Neural cell (in vitro differentiated cells): ENCODE measurements around the gene TPST2. TPM values are rescaled to one million over a fixed set of nuclear protein-coding genes. Genes with fewer than 3 reads are reported as not detected.

ENCODE experiments used
- H2AFZ ChIP-seq: fragments of 200-600, 300-800 bp; sonication (generic), shearing (Covaris generic); 2 replicates; pipeline ENCODE4 v1.6.0; 2014; ENCODE audit warnings: low read depth, mild to moderate bottlenecking, antibody characterized with exemption, low read length, moderate library complexity
- H3F3A ChIP-seq: fragments of 200-600 bp; shearing (Covaris generic); 2 replicates; pipeline ENCODE4 v1.6.1; 2016; ENCODE audit warnings: mild to moderate bottlenecking, moderate library complexity, mixed read lengths, antibody characterized with exemption, low read length; ENCODE audit not compliant: insufficient read depth, poor library complexity, severe bottlenecking
- H3K27ac ChIP-seq: fragments of 200-600, 300-800 bp; sonication (generic), shearing (Covaris generic); 2 replicates; pipeline ENCODE4 v1.5.1; 2014; ENCODE audit warnings: mild to moderate bottlenecking, low read length, moderate library complexity
- H3K27me3 ChIP-seq: fragments of 300-800, 200-600 bp; sonication (generic), shearing (Covaris generic); 2 replicates; pipeline ENCODE4 v1.6.0; 2014; ENCODE audit warnings: mild to moderate bottlenecking, low read depth, low read length, moderate library complexity; ENCODE audit not compliant: insufficient read depth
- H3K36me3 ChIP-seq: fragments of 300-800, 200-600 bp; sonication (generic), shearing (Covaris generic); 2 replicates; pipeline ENCODE4 v1.5.1; 2014; ENCODE audit warnings: mild to moderate bottlenecking, antibody characterized with exemption, low read length, moderate library complexity; ENCODE audit not compliant: insufficient read depth
- H3K4me2 ChIP-seq: fragments of 300-800, 200-600 bp; sonication (generic), shearing (Covaris generic); 2 replicates; pipeline ENCODE4 v1.6.0; 2014; ENCODE audit warnings: mild to moderate bottlenecking, low read length
- H3K4me3 ChIP-seq: fragments of 300-800, 200-600 bp; sonication (generic), shearing (Covaris generic); 2 replicates; pipeline ENCODE4 v1.5.1; 2014; ENCODE audit warnings: mild to moderate bottlenecking, low read length, moderate library complexity
- H3K79me2 ChIP-seq: fragments of 200-600 bp; shearing (Covaris generic); replicated peaks from 2 replicates; pipeline ENCODE4 v1.6.0; 2014; ENCODE audit warnings: mild to moderate bottlenecking, low read length, moderate library complexity; ENCODE audit not compliant: insufficient read depth
- H3K9ac ChIP-seq: fragments of 300-800, 200-600 bp; sonication (generic), shearing (Covaris generic); 2 replicates; pipeline ENCODE4 v1.6.1; 2016; ENCODE audit warnings: mild to moderate bottlenecking, low read length, mixed read lengths
- H3K9me2 ChIP-seq: fragments of 200-600 bp; shearing (Covaris generic); 2 replicates; pipeline ENCODE4 v1.6.1; 2016; ENCODE audit warnings: mild to moderate bottlenecking, low read length, mixed read lengths; ENCODE audit not compliant: insufficient read depth
- H3K9me3 ChIP-seq: fragments of 200-600, 300-800 bp; sonication (generic), shearing (Covaris generic); 2 replicates; pipeline ENCODE4 v1.6.1; 2016; ENCODE audit warnings: mild to moderate bottlenecking, mixed run types, low read length, moderate library complexity, mixed read lengths
- H4K20me1 ChIP-seq: fragments of 200-600 bp; shearing (Covaris generic); 2 replicates; pipeline ENCODE4 v1.6.1; 2016; ENCODE audit warnings: mild to moderate bottlenecking, mixed run types; ENCODE audit not compliant: insufficient read depth
- CTCF ChIP-seq: fragments of 450-650 bp; IDR thresholded peaks from 2 replicates; pipeline ENCODE4 v1.5.1; 2014; ENCODE audit warnings: antibody characterized with exemption, mild to moderate bottlenecking, moderate library complexity; ENCODE audit not compliant: poor library complexity, severe bottlenecking
- EP300 ChIP-seq: fragments of 450-650 bp; conservative IDR thresholded peaks from 2 replicates; pipeline ENCODE4 v1.6.1; 2014; ENCODE audit warnings: antibody characterized with exemption, mild to moderate bottlenecking, moderate library complexity; ENCODE audit not compliant: poor library complexity, severe bottlenecking
- EZH2 ChIP-seq: fragments of 200-600, 300-800 bp; shearing (Covaris generic), sonication (generic); IDR thresholded peaks from 2 replicates; pipeline ENCODE4 v1.6.1; 2014; ENCODE audit warnings: antibody characterized with exemption, low read length, borderline replicate concordance, mild to moderate bottlenecking; ENCODE audit not compliant: insufficient read depth, poor library complexity, severe bottlenecking
- MXI1 ChIP-seq: fragments of 450-650 bp; conservative IDR thresholded peaks from 2 replicates; pipeline ENCODE4 v1.6.1; 2014; ENCODE audit warnings: antibody characterized with exemption, mild to moderate bottlenecking; ENCODE audit not compliant: poor library complexity, severe bottlenecking
- POLR2AphosphoS5 ChIP-seq: IDR thresholded peaks from 2 replicates; pipeline ENCODE4 v1.6.1; 2012
- RAD21 ChIP-seq: fragments of 450-650 bp; conservative IDR thresholded peaks from 2 replicates; pipeline ENCODE4 v1.6.1; 2014; ENCODE audit warnings: antibody characterized with exemption, mild to moderate bottlenecking, moderate library complexity
- REST ChIP-seq: IDR thresholded peaks from 2 replicates; pipeline ENCODE4 v1.6.1; 2012; ENCODE audit warnings: borderline replicate concordance
- SMC3 ChIP-seq: fragments of 450-650 bp; conservative IDR thresholded peaks from 2 replicates; pipeline ENCODE4 v1.6.1; 2014; ENCODE audit warnings: antibody characterized with exemption, mild to moderate bottlenecking, moderate library complexity; ENCODE audit not compliant: poor library complexity
- TAF1 ChIP-seq: IDR thresholded peaks from 2 replicates; pipeline ENCODE4 v1.6.1; 2012; ENCODE audit warnings: low read depth
- polyA plus RNA-seq: library from polyadenylated mRNA; depleted of rRNA; stranded (reverse); fragments of >200 nt; gene quantifications from 2 replicates; pipeline ENCODE4 v1.2.3, GENCODE V29; 2014

Gene TPST2
- polyA plus RNA-seq, 1 donor from 2014 or later: 16.6 TPM

DNA sequence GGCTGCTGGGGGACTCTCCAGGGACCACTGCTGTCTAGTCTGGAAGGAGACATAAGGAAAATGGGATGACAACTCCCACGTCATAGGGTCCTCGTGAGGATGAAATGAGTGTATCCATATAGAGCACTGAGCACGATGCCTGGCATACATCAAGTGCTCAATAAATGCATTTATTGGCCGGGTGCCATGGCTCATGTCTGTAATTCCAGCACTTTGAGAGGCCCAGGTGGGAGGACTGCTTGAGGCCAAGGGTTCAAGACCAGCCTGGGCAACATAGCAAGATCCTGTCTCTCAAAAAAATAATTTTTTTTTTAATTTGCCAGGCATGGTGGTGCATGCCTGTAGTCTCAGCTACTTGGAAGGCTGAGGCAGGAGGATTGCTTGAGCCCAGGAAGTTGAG, 12.2 kb upstream of the TPST2 start:
- no peaks in the 10 kb centered on the region for H3K9me2 ChIP-seq
- TF ChIP-seq TAF1: no peak
- no peak for TF ChIP-seq REST
- TF ChIP-seq MXI1: no peak
- no peak for TF ChIP-seq POLR2AphosphoS5
- TF ChIP-seq RAD21: no peak
- TF ChIP-seq CTCF: no peak
- no peak for TF ChIP-seq SMC3
- no peak for TF ChIP-seq EP300
- no peak for TF ChIP-seq EZH2
- no peaks in the 10 kb centered on the region for H3K27me3 ChIP-seq
- no peak overlapping the region for H2AFZ ChIP-seq
- no peak overlapping the region for H3K4me3 ChIP-seq
- H3K36me3 ChIP-seq: no peaks in the 10 kb centered on the region
- no peaks in the 10 kb centered on the region for H3F3A ChIP-seq
- no peak overlapping the region for H3K4me2 ChIP-seq
- no peak overlapping the region for H3K27ac ChIP-seq
- no peak overlapping the region for H3K9ac ChIP-seq
- H3K9me3 ChIP-seq: no peaks in the 10 kb centered on the region
- H3K79me2 ChIP-seq: no peaks in the 10 kb centered on the region
- no peaks in the 10 kb centered on the region for H4K20me1 ChIP-seq

GRCh38 chr22:26601726-26602125, 11.8 kb upstream of the TPST2 start:
- H3K9ac ChIP-seq: no peak overlapping the region
- H3K79me2 ChIP-seq: no peaks in the 10 kb centered on the region
- no peak overlapping the region for H3K4me2 ChIP-seq
- H3K9me3 ChIP-seq: no peaks in the 10 kb centered on the region
- H3K36me3 ChIP-seq: no peaks in the 10 kb centered on the region
- no peaks in the 10 kb centered on the region for H3F3A ChIP-seq
- TF ChIP-seq RAD21: no peak
- no peak for TF ChIP-seq MXI1
- TF ChIP-seq EZH2: no peak
- no peak for TF ChIP-seq CTCF
- TF ChIP-seq REST: no peak
- TF ChIP-seq SMC3: no peak
- no peak for TF ChIP-seq POLR2AphosphoS5
- no peak overlapping the region for H3K27ac ChIP-seq
- no peaks in the 10 kb centered on the region for H3K9me2 ChIP-seq
- H3K27me3 ChIP-seq: no peaks in the 10 kb centered on the region
- no peaks in the 10 kb centered on the region for H4K20me1 ChIP-seq
- no peak overlapping the region for H3K4me3 ChIP-seq
- H2AFZ ChIP-seq: no peak overlapping the region
